ENCODE results near the gene VPS13A.

GRCh38 chr9:77156646-77157371, 20.5 kb upstream of the VPS13A start:
- TF ChIP-seq CTCF (conservative IDR thresholded peaks at IDR 0.05; ENCODE audit: low read length) (no peak), EZH2phosphoT487 (IDR thresholded peaks at IDR 0.05; ENCODE audit: borderline replicate concordance, low read depth, low read length) (no peak)
